ENCODE measurements around the gene HSPA9.

The HSPA9 gene

DNA sequence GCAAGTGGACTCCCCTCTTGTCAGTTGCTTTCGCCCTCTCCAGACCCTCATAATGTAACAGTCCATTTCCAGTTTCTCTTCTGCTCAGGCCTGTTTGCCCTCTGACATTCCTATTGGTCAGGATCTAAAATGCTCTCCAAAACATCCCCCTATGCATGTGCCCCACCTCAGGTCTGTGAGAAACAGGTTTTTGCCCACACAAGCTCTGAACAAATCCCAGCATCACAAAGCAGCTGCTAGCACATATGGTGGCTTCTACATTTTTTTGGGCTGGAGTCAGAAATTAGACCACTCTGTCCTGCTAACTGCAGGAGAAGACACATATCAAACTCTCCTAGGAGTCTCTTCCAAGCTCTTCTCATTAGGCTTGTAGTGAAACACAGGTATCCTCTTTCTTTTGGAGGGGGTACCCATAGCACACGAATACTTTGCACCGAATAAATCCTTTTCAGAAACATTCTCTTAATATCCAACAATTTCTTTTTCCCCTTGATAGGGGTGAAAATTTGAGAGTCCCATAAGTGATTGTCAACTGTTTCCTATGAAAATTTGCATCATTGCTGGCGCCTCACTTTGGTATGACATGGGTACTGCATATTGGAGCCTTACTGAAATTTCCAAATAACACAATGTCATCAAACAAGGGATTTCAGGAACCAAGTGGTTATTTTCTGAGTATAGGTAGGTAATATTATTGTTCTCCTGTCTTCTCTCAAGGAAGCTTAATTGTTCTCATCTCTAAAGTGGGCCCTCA, 19.3 kb upstream of the HSPA9 start:
- Histone ChIP-seq H3K9me3 (ENCODE audit: control insufficient read depth, insufficient read depth, low read depth, low read length) (no peaks in the 10 kb centered on the region), H3K27ac (ENCODE audit: extremely low read depth, low read depth, low read length) (no peak overlapping the region), H3K4me3 (ENCODE audit: low read depth, low read length) (no peak overlapping the region), H3K36me3 (ENCODE audit: control insufficient read depth in 2 of 2, insufficient read depth in 1 of 2, low read length in 2 of 2) (no peaks in the 10 kb centered on the region), H3K4me1 (ENCODE audit: control insufficient read depth, insufficient read depth, low read length) (no peaks in the 10 kb centered on the region)
- ChIA-PET CTCF (interaction anchor here (0.6 to 2.6 kb wide), 12 partner anchors 8 to 918 kb away, joined by 3 to 17 read pairs (median 4); no protein-coding TSS in a partner anchor), POLR2A (no interaction called here)
- TF ChIP-seq, protein P1, sequence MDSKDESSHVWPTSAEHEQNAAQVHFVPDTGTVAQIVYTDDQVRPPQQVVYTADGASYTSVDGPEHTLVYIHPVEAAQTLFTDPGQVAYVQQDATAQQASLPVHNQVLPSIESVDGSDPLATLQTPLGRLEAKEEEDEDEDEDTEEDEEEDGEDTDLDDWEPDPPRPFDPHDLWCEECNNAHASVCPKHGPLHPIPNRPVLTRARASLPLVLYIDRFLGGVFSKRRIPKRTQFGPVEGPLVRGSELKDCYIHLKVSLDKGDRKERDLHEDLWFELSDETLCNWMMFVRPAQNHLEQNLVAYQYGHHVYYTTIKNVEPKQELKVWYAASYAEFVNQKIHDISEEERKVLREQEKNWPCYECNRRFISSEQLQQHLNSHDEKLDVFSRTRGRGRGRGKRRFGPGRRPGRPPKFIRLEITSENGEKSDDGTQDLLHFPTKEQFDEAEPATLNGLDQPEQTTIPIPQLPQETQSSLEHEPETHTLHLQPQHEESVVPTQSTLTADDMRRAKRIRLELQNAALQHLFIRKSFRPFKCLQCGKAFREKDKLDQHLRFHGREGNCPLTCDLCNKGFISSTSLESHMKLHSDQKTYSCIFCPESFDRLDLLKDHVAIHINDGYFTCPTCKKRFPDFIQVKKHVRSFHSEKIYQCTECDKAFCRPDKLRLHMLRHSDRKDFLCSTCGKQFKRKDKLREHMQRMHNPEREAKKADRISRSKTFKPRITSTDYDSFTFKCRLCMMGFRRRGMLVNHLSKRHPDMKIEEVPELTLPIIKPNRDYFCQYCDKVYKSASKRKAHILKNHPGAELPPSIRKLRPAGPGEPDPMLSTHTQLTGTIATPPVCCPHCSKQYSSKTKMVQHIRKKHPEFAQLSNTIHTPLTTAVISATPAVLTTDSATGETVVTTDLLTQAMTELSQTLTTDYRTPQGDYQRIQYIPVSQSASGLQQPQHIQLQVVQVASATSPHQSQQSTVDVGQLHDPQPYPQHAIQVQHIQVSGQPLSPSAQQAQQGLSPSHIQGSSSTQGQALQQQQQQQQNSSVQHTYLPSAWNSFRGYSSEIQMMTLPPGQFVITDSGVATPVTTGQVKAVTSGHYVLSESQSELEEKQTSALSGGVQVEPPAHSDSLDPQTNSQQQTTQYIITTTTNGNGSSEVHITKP (tag by site-specific recombination; IDR thresholded peaks at IDR 0.05), result peak; percentile 69
- TF ChIP-seq ZNF791 (tag by site-specific recombination; IDR thresholded peaks at IDR 0.05), result no peak
- TF ChIP-seq SCRT2 (tag by site-specific recombination; IDR thresholded peaks at IDR 0.05), result no peak
- no peak for TF ChIP-seq ZNF501 (tag by site-specific recombination; IDR thresholded peaks at IDR 0.05)
- TF ChIP-seq ZNF114 (tag by site-specific recombination; IDR thresholded peaks at IDR 0.05), result no peak

DNA sequence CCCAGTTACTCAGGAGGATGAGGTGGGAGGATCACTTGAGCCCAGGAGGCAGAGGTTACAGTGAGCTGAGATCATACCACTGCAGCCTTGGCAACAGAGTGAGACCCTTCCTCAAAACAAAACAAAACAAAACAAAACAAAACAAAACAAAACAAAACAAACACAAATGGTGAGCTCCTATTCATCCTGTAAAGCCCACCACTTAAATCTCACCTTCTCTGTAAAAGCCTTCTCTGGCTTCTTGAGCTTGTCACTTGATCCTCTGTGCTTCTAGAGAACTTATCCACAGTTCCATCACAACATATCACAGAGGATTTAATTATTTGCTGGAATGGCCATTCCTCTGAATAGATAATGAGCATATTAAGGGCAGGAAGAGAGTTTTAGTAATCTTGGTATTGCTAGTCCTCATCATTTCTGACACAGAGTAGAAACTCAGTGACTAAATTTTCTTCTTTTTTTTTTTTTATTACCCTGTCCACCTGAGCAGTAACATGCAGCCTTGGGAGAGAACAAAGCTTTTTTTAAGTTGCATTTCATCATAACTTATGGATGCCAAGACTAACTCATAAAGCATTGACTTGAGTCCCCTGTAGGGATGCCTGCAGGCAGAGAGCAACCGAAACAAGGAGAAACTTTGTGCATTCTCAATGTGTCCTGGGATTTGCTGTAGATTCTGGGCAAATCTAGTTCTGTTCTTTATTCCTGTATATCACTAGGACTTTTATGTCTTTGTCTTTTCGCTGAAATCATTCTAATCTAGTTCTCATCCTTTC, 13.0 kb upstream of the HSPA9 start:
- H3K4me3 ChIP-seq (ENCODE audit: low read depth, low read length), result no peak overlapping the region
- peak; percentile 92 for TF ChIP-seq ZFP3 (tag by site-specific recombination; IDR thresholded peaks at IDR 0.05; ENCODE audit: low read depth)
- TF ChIP-seq MEIS1 (CRISPR knock-in tag; IDR thresholded peaks at IDR 0.05; ENCODE audit: borderline replicate concordance), result no peak
- 0 out of 2 replicates have a peak, but pooled peaks cover 5% of the 10 kb centered on the region for H3K4me1 ChIP-seq (ENCODE audit: control insufficient read depth, insufficient read depth, low read length)
- no peaks in the 10 kb centered on the region for H3K36me3 ChIP-seq (ENCODE audit: control insufficient read depth in 2 of 2, insufficient read depth in 1 of 2, low read length in 2 of 2)
- no peaks in the 10 kb centered on the region for H3K9me3 ChIP-seq (ENCODE audit: control insufficient read depth, insufficient read depth, low read depth, low read length)
- H3K27ac ChIP-seq (ENCODE audit: extremely low read depth, low read depth, low read length), result no peak overlapping the region
- ChIA-PET POLR2A (interaction anchor here (1.2 kb wide), 1 partner anchor 13 kb away, joined by 3 read pairs; the partner anchor contains the start of gene HSPA9), CTCF (interaction anchor here (0.9 to 1.8 kb wide), 3 partner anchors 9 to 26 kb away, joined by 3 to 9 read pairs (median 3); no protein-coding TSS in a partner anchor)

DNA sequence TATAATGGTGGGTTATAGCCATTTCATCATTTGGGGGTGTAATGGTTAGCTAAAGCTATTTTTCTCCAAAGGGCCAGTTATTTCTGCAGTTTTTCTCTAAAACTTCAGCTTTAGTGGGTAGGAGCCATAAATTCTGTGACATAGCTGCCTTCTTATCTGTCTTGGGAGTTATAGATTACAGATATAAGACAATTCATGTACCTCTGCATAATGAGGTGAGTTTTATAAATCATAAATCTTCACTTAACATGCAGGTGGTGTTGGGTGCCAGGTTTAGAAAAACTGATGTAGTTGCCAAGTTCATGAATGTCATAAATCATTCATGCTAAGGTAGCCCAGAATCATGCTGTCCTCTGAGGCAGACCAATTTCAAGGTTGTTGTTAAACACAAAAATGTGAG, 10.0 kb upstream of the HSPA9 start:
- CTCF ChIA-PET, result interaction anchor here (2.2 kb wide), 1 partner anchor 8 kb away, joined by 8 read pairs; no protein-coding TSS in a partner anchor
- Histone ChIP-seq H3K27ac (ENCODE audit: extremely low read depth, low read depth, low read length) (no peak overlapping the region), H3K4me1 (ENCODE audit: control insufficient read depth, insufficient read depth, low read length) (0 out of 2 replicates have a peak, but pooled peaks cover 5% of the 10 kb centered on the region), H3K36me3 (ENCODE audit: control insufficient read depth in 2 of 2, insufficient read depth in 1 of 2, low read length in 2 of 2) (no peaks in the 10 kb centered on the region), H3K9me3 (ENCODE audit: control insufficient read depth, insufficient read depth, low read depth, low read length) (no peaks in the 10 kb centered on the region), H3K4me3 (ENCODE audit: low read depth, low read length) (no peak overlapping the region)
- TF ChIP-seq, protein P2, sequence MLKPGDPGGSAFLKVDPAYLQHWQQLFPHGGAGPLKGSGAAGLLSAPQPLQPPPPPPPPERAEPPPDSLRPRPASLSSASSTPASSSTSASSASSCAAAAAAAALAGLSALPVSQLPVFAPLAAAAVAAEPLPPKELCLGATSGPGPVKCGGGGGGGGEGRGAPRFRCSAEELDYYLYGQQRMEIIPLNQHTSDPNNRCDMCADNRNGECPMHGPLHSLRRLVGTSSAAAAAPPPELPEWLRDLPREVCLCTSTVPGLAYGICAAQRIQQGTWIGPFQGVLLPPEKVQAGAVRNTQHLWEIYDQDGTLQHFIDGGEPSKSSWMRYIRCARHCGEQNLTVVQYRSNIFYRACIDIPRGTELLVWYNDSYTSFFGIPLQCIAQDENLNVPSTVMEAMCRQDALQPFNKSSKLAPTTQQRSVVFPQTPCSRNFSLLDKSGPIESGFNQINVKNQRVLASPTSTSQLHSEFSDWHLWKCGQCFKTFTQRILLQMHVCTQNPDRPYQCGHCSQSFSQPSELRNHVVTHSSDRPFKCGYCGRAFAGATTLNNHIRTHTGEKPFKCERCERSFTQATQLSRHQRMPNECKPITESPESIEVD (tag by site-specific recombination; IDR thresholded peaks at IDR 0.05), result peak; percentile 57
- no peak for TF ChIP-seq KLF8 (tag by site-specific recombination; IDR thresholded peaks at IDR 0.05)
- POLR2A ChIA-PET, result no interaction called here

All from HEK293 (cell line).